BJ (cell line): Measurements from ENCODE around the gene ARHGEF4. TPM values are rescaled to one million over a fixed set of nuclear protein-coding genes. Genes with fewer than 3 reads are reported as not detected.

Experiments
- CTCF ChIA-PET: fragments of 350-600 bp; formaldehyde crosslinking; extraction: SDS; loops from one replicate; lab custom pipeline; 2021; ENCODE audit warnings: antibody characterized with exemption, inconsistent platforms; lab: Yijun Ruan, JAX
- POLR2A ChIA-PET: fragments of 300-600 bp; sonication (Branson Sonifier 250); formaldehyde crosslinking; extraction: SDS; loops from one replicate; lab custom pipeline; 2021; ENCODE audit warnings: antibody characterized with exemption; lab: Charles Lee
- DNase-seq: peaks from one replicate; pipeline ENCODE4 v3.0.0-alpha.2; 2011; ENCODE audit warnings: low read depth
- H3K27me3 ChIP-seq: 2 replicates; pipeline ENCODE4 v1.6.0; 2011; ENCODE audit warnings: low read length; ENCODE audit not compliant: control insufficient read depth, insufficient read depth
- H3K36me3 ChIP-seq: 2 replicates; pipeline ENCODE4 v1.5.1; 2011; ENCODE audit warnings: low read length; ENCODE audit not compliant: control insufficient read depth, insufficient read depth
- H3K4me3 ChIP-seq: 2 replicates; pipeline ENCODE4 v1.5.1; 2011; ENCODE audit warnings: low read depth, mild to moderate bottlenecking, control low read depth, low read length
- polyA plus RNA-seq: library from polyadenylated mRNA; depleted of rRNA; stranded (reverse); fragments of >200 nt; gene quantifications from 2 replicates; pipeline ENCODE4 v1.2.3, GENCODE V29; 2011
- TF ChIP-seq, protein P1 (sequence below): IDR thresholded peaks from 2 replicates; pipeline ENCODE4 v1.5.1; 2011; ENCODE audit warnings: low read depth, mild to moderate bottlenecking, control low read depth, inconsistent platforms, low read length, moderate library complexity; ENCODE audit not compliant: insufficient read depth

ARHGEF4 gene
- polyA plus RNA-seq, 1 experiment: 15.1 TPM

DNA sequence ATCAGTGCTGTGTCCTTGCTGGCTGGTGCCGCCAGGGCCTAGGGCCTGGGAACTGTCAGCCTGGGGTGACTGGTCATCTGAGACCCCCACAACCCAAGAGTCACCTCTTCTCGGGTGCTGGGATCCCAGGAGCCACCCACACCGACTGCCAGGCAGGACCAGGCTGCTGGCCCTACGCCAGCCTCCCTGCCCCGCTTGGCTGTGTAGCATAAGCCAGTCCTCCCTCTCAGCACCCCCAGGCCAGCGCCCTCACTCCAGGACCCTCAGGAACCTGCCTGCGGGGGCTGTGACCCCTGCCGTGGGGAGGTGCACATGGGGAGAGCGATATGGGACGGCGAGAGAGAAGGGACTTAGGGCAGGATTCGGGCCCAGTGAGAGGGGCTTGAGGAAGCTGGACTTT lies 9.5 kb downstream of the ARHGEF4 start:
- DNase-seq: no peak
- ChIA-PET CTCF (no interaction called here), POLR2A (no interaction called here)
- TF ChIP-seq, protein P1, sequence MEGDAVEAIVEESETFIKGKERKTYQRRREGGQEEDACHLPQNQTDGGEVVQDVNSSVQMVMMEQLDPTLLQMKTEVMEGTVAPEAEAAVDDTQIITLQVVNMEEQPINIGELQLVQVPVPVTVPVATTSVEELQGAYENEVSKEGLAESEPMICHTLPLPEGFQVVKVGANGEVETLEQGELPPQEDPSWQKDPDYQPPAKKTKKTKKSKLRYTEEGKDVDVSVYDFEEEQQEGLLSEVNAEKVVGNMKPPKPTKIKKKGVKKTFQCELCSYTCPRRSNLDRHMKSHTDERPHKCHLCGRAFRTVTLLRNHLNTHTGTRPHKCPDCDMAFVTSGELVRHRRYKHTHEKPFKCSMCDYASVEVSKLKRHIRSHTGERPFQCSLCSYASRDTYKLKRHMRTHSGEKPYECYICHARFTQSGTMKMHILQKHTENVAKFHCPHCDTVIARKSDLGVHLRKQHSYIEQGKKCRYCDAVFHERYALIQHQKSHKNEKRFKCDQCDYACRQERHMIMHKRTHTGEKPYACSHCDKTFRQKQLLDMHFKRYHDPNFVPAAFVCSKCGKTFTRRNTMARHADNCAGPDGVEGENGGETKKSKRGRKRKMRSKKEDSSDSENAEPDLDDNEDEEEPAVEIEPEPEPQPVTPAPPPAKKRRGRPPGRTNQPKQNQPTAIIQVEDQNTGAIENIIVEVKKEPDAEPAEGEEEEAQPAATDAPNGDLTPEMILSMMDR: no peak
- Histone ChIP-seq H3K36me3 (no peaks in the 10 kb centered on the region), H3K4me3 (no peak overlapping the region), H3K27me3 (no peaks in the 10 kb centered on the region)

DNA sequence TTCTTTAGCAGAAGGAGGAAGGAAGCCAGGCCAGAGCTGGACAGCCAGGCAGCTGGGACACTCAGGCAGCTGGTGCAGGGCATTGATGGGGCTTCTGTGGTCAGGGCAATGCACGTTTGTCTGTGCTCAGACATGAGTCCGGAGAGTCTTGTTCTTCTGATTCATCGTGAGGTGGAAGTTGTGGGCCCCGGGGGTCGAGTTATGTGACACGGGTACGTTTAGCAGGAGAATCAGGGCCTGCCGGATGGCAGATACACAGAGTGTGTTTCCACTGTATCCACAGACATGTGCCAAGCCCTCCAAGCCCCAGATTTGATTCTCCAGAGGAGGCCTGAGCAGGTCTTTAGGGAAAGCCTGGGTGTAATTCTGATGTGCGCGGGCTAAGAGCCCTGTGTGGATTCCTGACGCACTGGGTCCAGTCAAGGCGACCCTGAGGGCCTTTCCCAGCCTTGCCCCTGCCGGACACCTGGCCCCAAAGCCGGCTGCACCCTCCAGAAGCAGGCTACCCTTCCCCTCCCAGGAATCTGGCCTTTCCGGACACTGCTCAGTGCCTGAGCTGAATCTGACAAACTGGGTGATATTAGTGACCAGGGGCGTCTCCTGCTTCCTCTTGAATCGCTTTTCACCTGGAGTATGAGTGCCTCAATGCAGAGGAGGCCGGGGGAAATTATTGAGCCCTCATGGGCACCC lies 10.1 kb downstream of the ARHGEF4 start:
- ChIA-PET CTCF (no interaction called here), POLR2A (no interaction called here)
- DNase-seq: no peak
- H3K36me3 ChIP-seq: no peaks in the 10 kb centered on the region
- TF ChIP-seq, protein P1: no peak
- no peak overlapping the region for H3K4me3 ChIP-seq
- H3K27me3 ChIP-seq: no peaks in the 10 kb centered on the region

DNA sequence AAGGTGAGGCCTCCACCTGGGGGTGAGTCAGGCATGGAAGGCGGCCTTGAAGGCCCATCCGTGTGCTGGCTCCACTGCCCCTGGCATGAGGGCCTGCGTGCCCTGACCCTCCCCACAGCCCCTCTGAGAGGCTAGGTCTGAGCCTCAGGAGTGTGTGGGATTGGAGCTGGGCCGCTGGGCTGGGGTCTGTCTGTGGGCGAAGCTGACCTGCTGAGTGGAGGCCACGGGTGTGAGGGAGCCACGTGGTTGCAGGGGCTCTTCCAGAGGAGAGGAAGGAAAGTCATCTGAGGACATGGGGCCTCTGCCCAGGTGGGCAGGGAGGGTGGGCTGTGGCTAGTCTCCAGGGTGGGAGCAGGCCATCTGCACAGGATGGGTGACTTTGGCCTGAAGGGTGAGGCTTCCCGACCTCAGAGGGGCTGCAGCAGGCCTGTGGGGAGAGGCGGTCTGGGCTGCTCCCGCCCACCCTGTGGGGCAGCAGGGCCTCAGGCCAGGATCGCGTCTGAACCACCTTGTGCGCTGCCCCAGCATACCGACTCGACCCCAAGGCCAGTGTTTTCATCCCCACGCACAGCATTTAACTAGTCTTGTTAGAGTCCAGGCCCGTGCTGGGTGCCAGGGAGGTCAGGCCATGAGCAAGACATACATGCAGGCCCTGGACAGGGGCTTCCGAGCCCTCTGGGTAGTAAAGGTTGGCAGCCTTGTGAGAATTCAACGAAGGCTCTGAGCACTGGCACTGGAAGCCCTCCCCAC lies 11.2 kb downstream of the ARHGEF4 start:
- H3K4me3 ChIP-seq: no peak overlapping the region
- no peaks in the 10 kb centered on the region for H3K27me3 ChIP-seq
- H3K36me3 ChIP-seq: no peaks in the 10 kb centered on the region
- TF ChIP-seq, protein P1: no peak
- CTCF ChIA-PET: no interaction called here
- DNase-seq: no peak
- POLR2A ChIA-PET: no interaction called here

DNA sequence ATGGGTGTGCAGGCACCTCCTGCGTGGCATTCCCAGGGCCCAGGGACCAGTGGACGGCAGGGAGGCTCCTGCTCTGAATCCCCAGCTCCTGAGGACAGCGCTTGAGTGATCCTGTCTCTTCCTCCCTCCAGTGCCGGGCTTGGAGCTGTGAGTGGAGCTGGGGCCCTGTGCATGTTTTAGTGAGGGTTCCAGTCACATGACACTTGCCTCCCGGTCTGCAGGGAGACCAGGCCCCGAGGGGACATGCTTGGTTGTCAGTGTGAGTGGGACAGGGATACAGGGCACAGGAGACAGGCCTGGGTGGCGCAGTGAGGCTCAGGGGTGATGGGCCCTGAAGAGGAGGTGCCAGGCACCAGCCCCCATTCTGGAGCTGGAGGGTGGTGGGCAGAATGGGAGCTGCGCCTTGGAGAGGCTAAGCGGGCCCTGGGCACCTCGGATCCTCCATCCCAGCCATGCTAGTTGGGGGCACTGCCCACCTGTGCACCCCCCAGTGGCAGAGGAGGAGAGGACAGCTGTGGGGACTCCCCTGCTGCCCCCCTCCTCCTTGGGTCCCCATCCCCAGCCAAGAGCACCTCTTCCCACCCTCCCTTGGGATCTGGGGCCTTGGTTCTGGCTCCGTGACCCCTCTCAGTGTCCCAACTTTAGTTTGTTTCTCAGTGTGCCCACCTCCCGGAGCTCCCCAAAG lies 12.0 kb downstream of the ARHGEF4 start:
- ChIA-PET CTCF (no interaction called here), POLR2A (no interaction called here)
- no peaks in the 10 kb centered on the region for H3K27me3 ChIP-seq
- H3K4me3 ChIP-seq: no peak overlapping the region
- H3K36me3 ChIP-seq: no peaks in the 10 kb centered on the region
- TF ChIP-seq, protein P1: no peak
- no peak for DNase-seq
